Sigmoid colon (tissue), 7 donors: ENCODE data around the gene TMEM240. TPM values are rescaled to one million over a fixed set of nuclear protein-coding genes. Genes with fewer than 3 reads are reported as not detected.

Experiments used
- DNase-seq: peaks from one replicate; pipeline ENCODE4 v3.0.0-alpha.2; 2019
- H3K27ac ChIP-seq, 4 donors: fragments of 200-600 bp; sonication (generic); one replicate each; pipeline ENCODE4 v1.5.1; 2016 to 2019; ENCODE audit warnings: mild to moderate bottlenecking in 1 of 4
- H3K27me3 ChIP-seq, 3 donors: fragments of 200-600 bp; sonication (generic); one replicate each; pipeline ENCODE4 v1.5.1; 2019; ENCODE audit warnings: mild to moderate bottlenecking in 1 of 3
- H3K36me3 ChIP-seq, 4 donors: fragments of 200-600 bp; sonication (generic); one replicate each; pipeline ENCODE4 v1.5.1; 2016 to 2019
- H3K4me1 ChIP-seq, 4 donors: fragments of 200-600 bp; sonication (generic); one replicate each; pipeline ENCODE4 v1.5.1; 2017 to 2019
- H3K4me3 ChIP-seq, 4 donors: fragments of 200-600 bp; sonication (generic); one replicate each; pipeline ENCODE4 v1.5.1; 2017 to 2019; ENCODE audit warnings: mild to moderate bottlenecking in 2 of 4, moderate library complexity in 1 of 4
- H3K9me3 ChIP-seq, 4 donors: fragments of 200-600 bp in 3 of 4; sonication (generic) in 3 of 4; one replicate each; pipeline versions ENCODE4 v1.5.1 to v1.6.1; 2013 to 2019
- EP300 ChIP-seq, 4 donors: sonication (generic); formaldehyde crosslinking; IDR thresholded peaks; one replicate each; pipeline ENCODE4 v1.6.1; 2017; ENCODE audit warnings: antibody characterized with exemption in 4 of 4
- POLR2A ChIP-seq, 2 donors: fragments of 450-650 bp; IDR thresholded peaks; one replicate each; pipeline ENCODE4 v1.6.1; 2016; ENCODE audit warnings: antibody characterized with exemption in 2 of 2, mild to moderate bottlenecking in 2 of 2, moderate library complexity in 2 of 2
- POLR2AphosphoS5 ChIP-seq, 4 donors: sonication (generic); formaldehyde crosslinking; IDR thresholded peaks; one replicate each; pipeline ENCODE4 v1.6.1; 2017; ENCODE audit warnings: antibody characterized with exemption in 4 of 4
- WGBS, 2 donors: extraction: QIAGEN DNeasy Blood & Tissue Kit; methylation state at CpG; one replicate each; pipeline ENCODE4 v1.1.7; 2013; 5-methylcytosine and 5-hydroxymethylcytosine counted together
- intact Hi-C: fragments of 100-400 bp; cut with DNase I; formaldehyde crosslinking; loops from one replicate; pipeline ENCODE4 v1.15.1; 2023
- polyA plus RNA-seq, 3 donors: library from polyadenylated mRNA; stranded (reverse); fragments of 200-250 nt; gene quantifications; one replicate each; pipeline ENCODE4 v1.2.3, GENCODE V29; 2013
- total RNA-seq, 4 donors: library from RNA; depleted of rRNA; stranded (reverse); fragments of >200 nt; gene quantifications; one replicate each; pipeline ENCODE4 v1.1.0, GENCODE V29; 2016
- TF ChIP-seq, protein P1 (sequence below), 4 experiments: fragments of 450-650 bp in 3 of 4; fragments of 200-600 bp in 1 of 4; IDR thresholded peaks; one replicate each; pipeline ENCODE4 v1.5.1; 2016 to 2019; ENCODE audit warnings: antibody characterized with exemption in 4 of 4, mild to moderate bottlenecking in 3 of 4, moderate library complexity in 2 of 4
- donor health status: healthy with polysubstance abuse.
- donor health status: Bipolar disorder and iron deficiency.
- donor health status: healthy.

Gene TMEM240
- total and polyA plus RNA-seq, 7 donors: 3.7 to 35.2 (median 15.8) TPM; not detected in 1

DNA sequence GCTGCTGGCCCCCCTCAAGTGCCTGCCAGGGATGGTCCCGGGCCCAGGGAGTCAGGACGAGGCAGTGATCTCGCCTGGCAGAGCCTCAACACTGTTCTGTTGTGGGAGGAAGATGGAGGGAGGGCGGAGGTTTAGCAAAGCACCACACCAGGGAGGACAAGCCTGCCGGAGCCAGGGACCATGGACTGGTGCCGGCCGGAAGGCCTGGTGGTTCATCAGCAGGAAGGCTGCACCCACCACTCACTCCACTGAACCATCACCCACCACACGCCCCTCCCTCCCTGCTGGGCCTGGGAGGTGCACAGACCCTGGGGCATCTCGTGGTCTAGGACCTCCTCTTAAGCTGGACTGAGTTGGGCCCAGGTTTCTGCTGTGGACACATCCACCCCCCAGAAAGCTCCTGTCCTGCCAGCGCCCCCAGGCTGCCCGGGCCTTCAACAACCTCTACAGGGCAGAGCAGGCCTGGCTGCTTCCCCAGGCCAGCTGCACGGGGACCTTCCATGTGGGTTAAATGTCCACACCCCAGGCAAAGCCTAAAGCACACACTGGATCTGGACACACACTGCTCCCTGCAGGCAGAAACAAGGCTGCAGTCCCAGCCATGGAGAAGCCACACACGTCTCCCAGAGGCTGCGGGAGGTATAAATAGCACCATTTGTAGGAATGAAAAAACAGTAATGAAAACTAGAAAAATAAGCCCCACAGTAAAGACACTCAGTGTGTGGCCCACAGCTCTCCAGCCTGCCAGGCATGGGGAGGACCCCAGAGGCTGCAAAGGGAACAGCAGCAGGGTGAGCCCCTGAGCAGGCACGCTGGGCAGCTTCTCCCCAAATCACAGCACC, 10.4 kb upstream of the TMEM240 start:
- Histone ChIP-seq H3K27me3 (no peaks in the 10 kb centered on the region), H3K9me3 (no peaks in the 10 kb centered on the region), H3K4me1 (peaks cover 0 to 16% (median 3%) of the 10 kb centered on the region in 4 donors), H3K4me3 (no peak overlapping the region), H3K27ac (no peak overlapping the region), H3K36me3 (peaks cover 0 to 8% (median 0%) of the 10 kb centered on the region in 4 donors)
- WGBS, 2 donors: 78 to 83% methylated on average over 15 of the region's 15 CpGs
- TF ChIP-seq, protein P1, sequence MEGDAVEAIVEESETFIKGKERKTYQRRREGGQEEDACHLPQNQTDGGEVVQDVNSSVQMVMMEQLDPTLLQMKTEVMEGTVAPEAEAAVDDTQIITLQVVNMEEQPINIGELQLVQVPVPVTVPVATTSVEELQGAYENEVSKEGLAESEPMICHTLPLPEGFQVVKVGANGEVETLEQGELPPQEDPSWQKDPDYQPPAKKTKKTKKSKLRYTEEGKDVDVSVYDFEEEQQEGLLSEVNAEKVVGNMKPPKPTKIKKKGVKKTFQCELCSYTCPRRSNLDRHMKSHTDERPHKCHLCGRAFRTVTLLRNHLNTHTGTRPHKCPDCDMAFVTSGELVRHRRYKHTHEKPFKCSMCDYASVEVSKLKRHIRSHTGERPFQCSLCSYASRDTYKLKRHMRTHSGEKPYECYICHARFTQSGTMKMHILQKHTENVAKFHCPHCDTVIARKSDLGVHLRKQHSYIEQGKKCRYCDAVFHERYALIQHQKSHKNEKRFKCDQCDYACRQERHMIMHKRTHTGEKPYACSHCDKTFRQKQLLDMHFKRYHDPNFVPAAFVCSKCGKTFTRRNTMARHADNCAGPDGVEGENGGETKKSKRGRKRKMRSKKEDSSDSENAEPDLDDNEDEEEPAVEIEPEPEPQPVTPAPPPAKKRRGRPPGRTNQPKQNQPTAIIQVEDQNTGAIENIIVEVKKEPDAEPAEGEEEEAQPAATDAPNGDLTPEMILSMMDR (IDR thresholded peaks at IDR 0.05): no peak
- TF ChIP-seq POLR2A (IDR thresholded peaks at IDR 0.05): no peak
- TF ChIP-seq EP300 (IDR thresholded peaks at IDR 0.05): no peak
- no peak for TF ChIP-seq POLR2AphosphoS5 (IDR thresholded peaks at IDR 0.05)
- intact Hi-C loops: no loop called here
- DNase-seq: no peak

DNA sequence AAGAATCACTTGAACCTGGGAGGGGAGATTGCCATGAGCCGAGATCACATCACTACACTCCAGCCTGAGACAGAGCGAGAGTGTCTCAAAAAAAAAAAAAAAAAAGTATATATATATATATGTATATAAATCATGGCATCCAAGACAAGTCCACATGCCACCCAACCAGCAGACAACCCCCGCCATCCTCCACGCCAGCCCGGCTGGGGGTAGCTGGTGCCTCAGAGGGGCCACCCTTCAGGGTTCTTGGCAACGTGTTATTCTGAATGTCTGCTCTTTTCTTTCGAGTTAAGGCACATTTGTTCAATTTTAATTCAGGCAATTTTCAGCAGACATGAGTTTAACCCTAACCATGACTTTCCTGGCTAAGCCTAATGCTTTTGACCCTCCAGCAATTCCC, 9.7 kb upstream of the TMEM240 start:
- no peak overlapping the region for H3K27ac ChIP-seq
- H3K36me3 ChIP-seq: peaks cover 0 to 8% (median 0%) of the 10 kb centered on the region in 4 donors
- H3K4me3 ChIP-seq: no peak overlapping the region
- TF ChIP-seq POLR2A (IDR thresholded peaks at IDR 0.05) (no peak), POLR2AphosphoS5 (IDR thresholded peaks at IDR 0.05) (no peak), EP300 (IDR thresholded peaks at IDR 0.05) (no peak)
- TF ChIP-seq, protein P1 (IDR thresholded peaks at IDR 0.05): no peak
- no peaks in the 10 kb centered on the region for H3K27me3 ChIP-seq
- H3K4me1 ChIP-seq: peaks cover 0 to 16% (median 3%) of the 10 kb centered on the region in 4 donors
- intact Hi-C loops: no loop called here
- no peaks in the 10 kb centered on the region for H3K9me3 ChIP-seq
- DNase-seq: no peak
- 85 to 89% methylated on average over 7 of the region's 7 CpGs for WGBS, 2 donors

DNA sequence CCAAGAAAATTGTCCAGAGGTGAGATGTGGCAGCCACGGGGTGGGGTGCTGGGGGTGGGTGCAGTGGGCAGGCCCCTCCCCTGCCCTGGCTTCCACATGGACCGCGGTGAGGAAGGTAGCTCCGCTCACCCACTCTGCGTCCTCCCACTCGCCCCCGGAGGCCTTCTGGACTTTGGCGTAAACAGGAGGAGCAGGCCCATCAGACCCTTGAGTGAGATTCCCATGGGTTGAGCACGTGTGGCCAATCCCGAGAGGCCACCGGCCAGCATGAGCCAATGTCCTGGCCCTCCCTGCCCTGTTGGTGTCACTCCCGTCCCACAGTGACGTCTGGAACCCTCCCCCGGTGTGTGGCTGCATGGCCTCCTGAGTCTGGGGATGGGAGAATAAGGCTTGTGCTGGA, 8.2 kb upstream of the TMEM240 start:
- H3K27me3 ChIP-seq: no peaks in the 10 kb centered on the region
- H3K4me3 ChIP-seq: no peak overlapping the region
- H3K9me3 ChIP-seq: no peaks in the 10 kb centered on the region
- H3K27ac ChIP-seq: no peak overlapping the region
- WGBS, 2 donors: 89 to 92% methylated on average over 14 of the region's 14 CpGs
- no peak for TF ChIP-seq EP300 (IDR thresholded peaks at IDR 0.05)
- TF ChIP-seq POLR2A (IDR thresholded peaks at IDR 0.05): no peak
- TF ChIP-seq POLR2AphosphoS5 (IDR thresholded peaks at IDR 0.05): no peak
- TF ChIP-seq, protein P1 (IDR thresholded peaks at IDR 0.05): no peak
- H3K4me1 ChIP-seq: peaks cover 0 to 9% (median 0%) of the 10 kb centered on the region in 4 donors
- no peak for DNase-seq
- intact Hi-C loops: no loop called here
- H3K36me3 ChIP-seq: peaks cover 0 to 12% (median under 1%) of the 10 kb centered on the region in 4 donors

DNA sequence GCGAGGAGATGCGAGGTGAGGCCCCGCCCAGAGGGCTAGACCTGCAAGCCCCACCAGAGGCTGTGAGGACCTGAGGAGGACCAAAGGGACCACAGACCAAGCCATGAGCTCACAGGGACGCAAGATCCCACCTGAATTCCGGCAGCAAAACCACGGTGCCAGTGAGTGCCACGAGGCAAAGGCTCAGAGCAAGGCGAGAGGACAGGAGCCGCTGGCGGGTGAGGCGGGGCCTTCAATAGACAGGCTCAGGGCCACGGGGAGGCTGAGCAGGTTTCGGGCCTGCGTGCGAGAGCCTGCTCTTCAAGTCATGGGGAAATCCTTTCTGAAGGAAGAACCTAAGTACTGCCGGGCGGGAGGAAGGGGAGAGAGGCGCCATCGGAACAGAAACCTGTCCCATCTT, 7.1 kb upstream of the TMEM240 start:
- Histone ChIP-seq H3K27me3 (no peaks in the 10 kb centered on the region), H3K36me3 (peaks cover 0 to 24% (median 6%) of the 10 kb centered on the region in 4 donors), H3K4me3 (no peak overlapping the region), H3K27ac (no peak overlapping the region), H3K4me1 (peaks cover 0 to 9% (median 0%) of the 10 kb centered on the region in 4 donors), H3K9me3 (no peaks in the 10 kb centered on the region)
- WGBS, 2 donors: 91 to 92% methylated on average over 19 of the region's 19 CpGs
- no peak for TF ChIP-seq EP300 (IDR thresholded peaks at IDR 0.05)
- no peak for TF ChIP-seq POLR2A (IDR thresholded peaks at IDR 0.05)
- TF ChIP-seq POLR2AphosphoS5 (IDR thresholded peaks at IDR 0.05): no peak
- TF ChIP-seq, protein P1 (IDR thresholded peaks at IDR 0.05): no peak
- DNase-seq: no peak
- intact Hi-C loops: no loop called here
